Dendritic cell treated with granulocyte-macrophage colony-stimulating factor and Interleukin-4, amounts not matched to agents 40 ng/mL and 50 ng/mL, for 4 days (primary cell): ENCODE measurements around the gene SLC6A11.

Experiments used
- H3K27ac Mint-ChIP-seq: one replicate; pipeline ENCODE4 v1.8.0; 2022; ENCODE audit warnings: mild to moderate bottlenecking, mixed read lengths
- H3K27me3 Mint-ChIP-seq: one replicate; pipeline ENCODE4 v1.8.0; 2022; ENCODE audit warnings: mild to moderate bottlenecking, mixed read lengths
- H3K36me3 Mint-ChIP-seq: one replicate; pipeline ENCODE4 v1.8.0; 2022; ENCODE audit warnings: low read depth, mixed read lengths
- H3K4me1 Mint-ChIP-seq: one replicate; pipeline ENCODE4 v1.8.0; 2022; ENCODE audit warnings: low read depth, mixed read lengths
- H3K4me3 Mint-ChIP-seq: one replicate; pipeline ENCODE4 v1.8.0; 2022; ENCODE audit warnings: mild to moderate bottlenecking, moderate library complexity, mixed read lengths
- H3K9me3 Mint-ChIP-seq: one replicate; pipeline ENCODE4 v1.8.0; 2022; ENCODE audit warnings: mixed read lengths
- intact Hi-C: fragments of 100-400 bp; cut with micrococcal nuclease; formaldehyde crosslinking; loops from one replicate; pipeline ENCODE4 v1.15.0; 2022

Gene SLC6A11

DNA sequence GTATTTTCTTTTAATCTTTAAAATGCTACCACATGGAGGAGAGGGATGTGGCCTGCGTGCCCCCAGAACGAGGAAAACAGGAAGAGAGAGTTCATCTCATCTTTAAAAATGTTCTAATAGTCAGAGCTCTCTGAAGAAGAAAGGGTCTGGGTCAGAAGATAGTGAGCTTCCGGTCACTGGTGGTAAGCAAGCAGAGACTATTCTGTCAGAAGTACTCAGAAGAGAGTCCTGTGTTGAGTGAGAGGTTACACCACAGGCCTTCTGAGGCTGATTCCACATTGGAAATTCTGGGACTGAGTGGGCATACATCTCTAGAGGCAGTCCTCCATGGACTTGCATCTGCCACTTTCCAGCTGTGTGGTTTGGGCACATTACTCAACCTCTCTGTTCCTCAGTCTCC lies 94.3 kb downstream of the SLC6A11 start:
- Mint-ChIP-seq H3K9me3 (peaks cover 35% of the 10 kb centered on the region), H3K27ac (no peak overlapping the region), H3K4me1 (no peaks in the 10 kb centered on the region), H3K4me3 (no peak overlapping the region), H3K36me3 (no peaks in the 10 kb centered on the region), H3K27me3 (peaks cover 3% of the 10 kb centered on the region)
- intact Hi-C loops: no loop called here

DNA sequence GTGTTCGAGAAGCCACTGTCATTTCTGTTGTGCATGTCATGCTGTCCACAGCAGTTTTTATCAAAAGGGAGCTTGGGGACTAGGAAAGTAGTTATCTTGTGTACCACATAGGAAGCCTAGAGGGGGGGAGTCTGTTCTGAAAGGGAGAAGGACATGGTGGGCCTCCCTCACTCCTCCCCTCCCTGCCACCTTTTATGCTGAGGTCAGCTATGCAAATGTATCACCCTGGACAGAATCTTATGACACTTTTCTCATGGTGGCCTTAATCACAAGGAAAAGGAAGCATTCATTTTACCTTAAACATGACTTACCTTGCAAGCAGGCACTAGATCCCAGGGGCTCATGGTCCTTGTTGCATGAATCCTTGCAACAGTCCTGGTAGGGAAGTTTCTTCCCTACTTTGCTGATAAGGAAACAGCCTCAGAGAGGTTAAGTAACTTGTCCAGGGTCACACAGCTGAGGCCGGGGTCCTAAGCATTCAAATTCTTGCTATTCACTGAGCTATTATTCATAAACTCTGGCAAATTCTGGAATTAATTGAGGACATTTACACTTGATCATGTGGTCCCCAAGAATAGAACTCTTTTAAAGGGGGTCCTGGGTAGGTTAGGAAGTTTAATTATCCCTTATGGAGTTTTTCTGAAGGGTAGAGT lies 95.4 kb downstream of the SLC6A11 start:
- Mint-ChIP-seq H3K27ac (no peak overlapping the region), H3K36me3 (no peaks in the 10 kb centered on the region), H3K9me3 (peaks cover 25% of the 10 kb centered on the region), H3K4me1 (no peaks in the 10 kb centered on the region), H3K27me3 (peaks cover 3% of the 10 kb centered on the region), H3K4me3 (no peak overlapping the region)
- intact Hi-C loops: no loop called here

DNA sequence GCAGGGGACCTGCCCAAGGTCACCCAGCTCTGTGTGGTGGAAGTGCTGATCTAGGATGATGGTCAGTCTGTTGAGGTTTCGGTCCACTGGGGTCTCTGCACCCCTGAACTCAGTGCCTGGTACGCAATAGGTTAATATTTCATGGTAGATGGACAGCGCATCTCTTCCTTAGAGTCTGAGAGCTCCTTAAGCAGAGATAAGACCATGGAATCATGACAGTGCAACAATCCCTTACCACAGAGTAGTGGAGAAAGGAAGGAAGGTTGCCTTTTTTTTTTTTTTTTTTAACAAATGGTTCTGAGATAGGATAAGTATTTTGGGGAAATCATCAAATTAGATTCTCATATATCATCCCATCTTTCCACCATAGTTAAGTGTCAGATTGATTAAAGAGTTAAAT lies 96.8 kb downstream of the SLC6A11 start:
- no peak overlapping the region for H3K27ac Mint-ChIP-seq
- H3K36me3 Mint-ChIP-seq: no peaks in the 10 kb centered on the region
- intact Hi-C loops: no loop called here
- no peaks in the 10 kb centered on the region for H3K4me1 Mint-ChIP-seq
- peaks cover 4% of the 10 kb centered on the region for H3K27me3 Mint-ChIP-seq
- H3K4me3 Mint-ChIP-seq: no peak overlapping the region
- peaks cover 12% of the 10 kb centered on the region for H3K9me3 Mint-ChIP-seq

DNA sequence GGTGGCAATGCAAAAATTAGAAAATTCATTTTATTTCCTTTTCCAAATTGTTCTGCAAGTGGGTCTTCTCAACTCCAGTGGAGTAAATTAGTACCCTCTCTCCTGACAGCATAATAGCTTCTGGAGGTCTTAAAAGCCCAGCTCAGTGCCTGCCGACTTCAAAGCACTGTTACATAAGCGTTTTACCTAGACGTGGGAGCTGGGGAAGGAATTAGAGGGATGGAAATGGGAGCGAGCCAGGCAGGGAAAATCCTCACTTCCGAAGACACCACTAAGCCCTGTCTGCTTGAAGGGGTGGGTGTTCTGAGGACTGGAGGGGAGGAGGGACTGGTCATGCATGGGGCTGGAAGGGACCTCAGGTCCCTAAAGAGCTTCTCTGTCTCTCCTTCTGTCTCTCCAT lies 99.3 kb downstream of the SLC6A11 start:
- no peak overlapping the region for H3K4me3 Mint-ChIP-seq
- H3K9me3 Mint-ChIP-seq: no peaks in the 10 kb centered on the region
- no peaks in the 10 kb centered on the region for H3K4me1 Mint-ChIP-seq
- intact Hi-C loops: no loop called here
- H3K36me3 Mint-ChIP-seq: no peaks in the 10 kb centered on the region
- no peak overlapping the region for H3K27ac Mint-ChIP-seq
- peaks cover 8% of the 10 kb centered on the region for H3K27me3 Mint-ChIP-seq

DNA sequence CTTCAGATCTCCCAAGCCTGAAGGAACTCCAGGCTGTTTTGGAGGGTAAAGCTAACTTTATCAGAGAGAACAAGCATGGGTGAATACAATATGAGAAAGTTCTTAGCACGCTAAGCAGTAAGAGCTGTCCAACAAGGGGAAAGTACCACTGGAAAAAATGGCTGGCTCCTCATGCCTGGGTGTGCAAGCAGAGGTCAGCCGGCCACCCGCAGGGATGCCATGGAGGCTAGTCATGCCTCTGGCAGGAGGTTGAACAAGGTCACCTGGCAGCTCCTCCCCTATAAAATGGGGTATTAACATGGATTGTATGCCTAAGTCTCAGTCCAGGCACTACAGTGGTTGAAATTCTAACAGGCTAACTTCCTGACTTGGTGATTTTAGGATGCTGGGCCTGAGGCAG lies 101.1 kb downstream of the SLC6A11 start:
- H3K27me3 Mint-ChIP-seq: peaks cover 14% of the 10 kb centered on the region
- intact Hi-C loops: no loop called here
- H3K27ac Mint-ChIP-seq: no peak overlapping the region
- no peaks in the 10 kb centered on the region for H3K9me3 Mint-ChIP-seq
- no peak overlapping the region for H3K4me3 Mint-ChIP-seq
- H3K4me1 Mint-ChIP-seq: no peaks in the 10 kb centered on the region
- no peaks in the 10 kb centered on the region for H3K36me3 Mint-ChIP-seq

DNA sequence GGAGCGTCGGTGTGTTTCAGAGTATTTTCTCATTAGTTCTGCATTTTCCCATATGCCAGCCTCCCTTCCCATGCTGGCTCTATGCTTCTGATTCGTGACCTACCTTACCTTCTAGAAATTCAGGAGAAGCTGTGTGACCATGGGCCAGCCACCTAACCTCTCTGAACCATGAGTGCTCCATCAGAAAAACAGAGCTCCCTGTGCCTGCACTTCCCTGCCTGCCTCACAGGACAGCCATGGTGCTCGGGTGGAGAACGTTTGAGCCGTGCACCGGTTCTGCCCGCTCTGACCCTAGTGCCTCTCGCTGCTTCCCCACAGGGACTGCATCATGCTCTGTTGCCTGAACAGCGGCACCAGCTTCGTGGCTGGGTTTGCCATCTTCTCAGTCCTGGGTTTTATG lies 102.0 kb downstream of the SLC6A11 start:
- intact Hi-C loops: no loop called here
- Mint-ChIP-seq H3K36me3 (no peaks in the 10 kb centered on the region), H3K27me3 (peaks cover 13% of the 10 kb centered on the region), H3K9me3 (no peaks in the 10 kb centered on the region), H3K4me1 (no peaks in the 10 kb centered on the region), H3K4me3 (no peak overlapping the region), H3K27ac (no peak overlapping the region)

DNA sequence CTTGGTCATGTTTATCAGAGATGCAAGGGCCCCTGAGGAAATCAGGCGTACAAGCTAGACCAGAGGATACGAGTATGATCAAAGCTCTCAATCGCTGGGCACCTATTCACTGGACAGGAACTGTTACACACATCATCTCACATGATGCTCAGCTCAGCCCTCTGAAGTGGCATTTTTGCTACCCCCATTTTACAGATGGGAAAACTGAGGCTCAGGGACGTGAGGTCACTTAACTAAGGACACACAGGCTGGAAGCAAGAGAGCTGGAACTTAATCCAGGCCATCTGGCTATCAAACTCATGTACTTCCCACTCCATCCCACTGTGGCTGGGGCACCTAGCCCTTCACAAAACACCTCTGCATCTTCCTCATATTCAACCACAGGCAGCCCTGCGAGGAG lies 103.6 kb downstream of the SLC6A11 start:
- Mint-ChIP-seq H3K4me3 (no peak overlapping the region), H3K36me3 (no peaks in the 10 kb centered on the region), H3K4me1 (no peaks in the 10 kb centered on the region), H3K27ac (no peak overlapping the region), H3K9me3 (no peaks in the 10 kb centered on the region), H3K27me3 (peaks cover 19% of the 10 kb centered on the region)
- intact Hi-C loops: no loop called here

DNA sequence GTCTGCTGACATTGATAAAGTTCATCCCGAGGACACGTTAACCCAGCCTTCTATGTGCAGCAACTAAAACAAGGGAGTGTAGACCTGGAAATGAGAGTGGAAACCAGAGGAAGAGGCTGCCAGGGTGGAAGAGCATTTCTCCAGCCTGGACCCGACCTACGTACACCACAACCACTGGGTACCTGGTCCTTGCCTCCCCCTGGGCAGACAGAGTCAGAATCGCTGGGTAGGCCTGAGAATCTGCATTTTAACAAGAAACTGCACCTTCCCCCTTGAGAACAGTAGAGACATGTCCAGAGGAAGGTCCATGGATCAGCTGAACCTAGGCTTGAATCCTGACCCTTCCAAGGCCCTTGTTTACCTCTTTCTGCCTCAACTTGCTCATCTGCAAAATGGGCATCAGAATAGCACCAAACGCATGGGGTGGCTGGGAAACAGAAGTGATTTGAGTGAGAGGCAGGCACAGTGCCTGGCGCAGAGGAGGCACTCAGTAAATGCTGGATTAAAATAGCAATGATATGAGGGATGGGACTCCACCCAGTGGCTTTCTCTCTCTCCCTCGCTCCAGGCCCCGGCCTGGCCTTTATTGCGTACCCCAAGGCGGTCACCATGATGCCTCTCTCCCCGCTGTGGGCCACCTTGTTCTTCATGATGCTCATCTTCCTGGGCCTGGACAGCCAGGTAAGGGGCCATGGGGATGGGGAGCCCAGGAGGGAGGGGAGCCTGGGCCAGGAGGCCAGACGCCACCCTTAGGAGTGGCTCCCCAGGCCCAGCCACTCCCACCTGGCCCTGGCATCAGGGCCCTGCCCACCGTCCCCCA lies 109.6 kb downstream of the SLC6A11 start:
- no peaks in the 10 kb centered on the region for H3K9me3 Mint-ChIP-seq
- intact Hi-C loops: no loop called here
- H3K27me3 Mint-ChIP-seq: peaks cover 15% of the 10 kb centered on the region
- no peak overlapping the region for H3K4me3 Mint-ChIP-seq
- H3K27ac Mint-ChIP-seq: no peak overlapping the region
- no peaks in the 10 kb centered on the region for H3K4me1 Mint-ChIP-seq
- no peaks in the 10 kb centered on the region for H3K36me3 Mint-ChIP-seq

DNA sequence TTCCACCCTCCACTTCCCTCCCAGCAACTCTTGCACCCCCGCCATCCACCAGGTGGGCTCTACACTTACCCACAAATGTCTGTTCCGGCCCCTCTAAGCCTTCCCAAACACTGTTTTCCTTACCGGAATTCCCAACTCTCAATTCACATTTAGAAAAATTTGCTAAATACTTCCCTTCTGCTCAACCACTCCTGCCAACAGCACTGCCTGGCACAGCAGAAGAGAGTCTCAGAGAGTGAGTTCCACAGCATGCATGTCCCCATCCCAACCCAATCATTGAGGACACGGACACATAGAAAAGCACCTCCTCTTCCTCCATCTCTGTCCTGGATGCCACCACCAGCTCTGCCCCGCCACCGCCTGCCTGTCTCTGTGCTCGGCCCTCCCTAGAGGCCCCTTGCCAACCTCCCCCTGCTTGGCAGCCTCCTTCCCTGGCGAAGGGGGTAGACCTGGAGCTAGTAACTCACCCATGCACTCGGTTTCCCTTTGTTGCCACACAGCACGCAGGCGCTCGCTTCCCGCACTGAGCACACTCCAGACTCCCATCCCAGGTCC lies 110.3 kb downstream of the SLC6A11 start:
- Mint-ChIP-seq H3K36me3 (no peaks in the 10 kb centered on the region), H3K4me1 (no peaks in the 10 kb centered on the region), H3K27me3 (peaks cover 11% of the 10 kb centered on the region), H3K9me3 (no peaks in the 10 kb centered on the region), H3K4me3 (no peak overlapping the region), H3K27ac (no peak overlapping the region)
- intact Hi-C loops: no loop called here

DNA sequence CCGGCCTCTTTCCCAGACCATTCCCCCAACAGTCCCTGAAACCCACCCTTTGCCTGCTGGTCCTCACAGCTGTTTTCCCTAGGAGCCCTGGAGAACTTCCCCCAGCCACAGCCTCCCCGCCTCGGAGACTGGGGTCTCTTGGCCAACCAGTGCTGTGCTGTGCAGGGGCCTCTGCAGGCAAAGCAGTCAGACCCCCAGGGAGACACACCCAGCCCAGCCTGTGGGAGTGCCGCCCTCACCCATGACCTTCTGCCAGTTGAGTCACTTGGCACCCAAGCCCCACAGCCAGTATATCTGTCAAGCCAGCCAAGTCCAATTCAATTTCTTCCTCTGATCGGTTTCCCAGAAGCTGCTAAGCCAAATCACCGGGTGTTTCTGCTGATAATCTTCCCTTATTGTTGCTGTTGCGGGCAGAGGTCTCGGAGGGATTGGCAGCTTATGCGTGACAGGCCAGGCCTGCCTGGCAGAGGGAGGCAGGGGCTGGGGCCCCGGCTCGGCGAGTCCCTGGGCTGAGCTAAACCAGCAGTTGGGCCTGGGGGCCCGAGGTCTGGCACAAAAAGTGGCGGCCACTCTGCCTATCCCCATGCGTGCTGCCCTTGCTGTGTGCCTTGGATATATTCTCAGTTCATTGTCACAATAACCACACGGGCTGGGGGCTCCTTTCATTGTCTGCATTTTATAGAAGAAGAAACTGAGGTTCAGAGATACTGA lies 110.9 kb downstream of the SLC6A11 start:
- intact Hi-C loops: no loop called here
- no peaks in the 10 kb centered on the region for H3K4me1 Mint-ChIP-seq
- H3K9me3 Mint-ChIP-seq: no peaks in the 10 kb centered on the region
- H3K4me3 Mint-ChIP-seq: no peak overlapping the region
- no peak overlapping the region for H3K27ac Mint-ChIP-seq
- H3K36me3 Mint-ChIP-seq: no peaks in the 10 kb centered on the region
- H3K27me3 Mint-ChIP-seq: peaks cover 9% of the 10 kb centered on the region

DNA sequence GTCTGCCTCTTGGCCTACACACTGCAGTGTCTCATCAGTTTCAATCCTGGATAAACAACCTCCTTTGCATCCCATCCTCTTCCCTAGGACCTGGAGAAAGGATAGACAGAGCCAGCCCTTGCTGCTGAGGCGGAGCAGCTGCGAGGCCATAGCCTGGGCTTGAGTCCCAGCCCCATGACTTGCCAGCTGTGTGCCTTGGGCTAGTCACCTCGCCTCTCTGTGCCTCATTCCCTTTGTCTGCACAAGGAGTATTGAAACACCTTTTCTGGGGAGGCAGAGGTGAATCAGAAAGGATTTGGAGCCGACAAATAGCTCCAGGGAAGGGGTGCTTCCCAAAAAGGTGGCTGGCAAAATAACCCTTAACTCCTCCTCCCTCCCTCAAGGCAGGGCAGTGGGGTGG lies 111.5 kb downstream of the SLC6A11 start:
- H3K9me3 Mint-ChIP-seq: no peaks in the 10 kb centered on the region
- H3K36me3 Mint-ChIP-seq: no peaks in the 10 kb centered on the region
- peaks cover 8% of the 10 kb centered on the region for H3K27me3 Mint-ChIP-seq
- no peaks in the 10 kb centered on the region for H3K4me1 Mint-ChIP-seq
- H3K27ac Mint-ChIP-seq: no peak overlapping the region
- H3K4me3 Mint-ChIP-seq: no peak overlapping the region
- intact Hi-C loops: no loop called here

DNA sequence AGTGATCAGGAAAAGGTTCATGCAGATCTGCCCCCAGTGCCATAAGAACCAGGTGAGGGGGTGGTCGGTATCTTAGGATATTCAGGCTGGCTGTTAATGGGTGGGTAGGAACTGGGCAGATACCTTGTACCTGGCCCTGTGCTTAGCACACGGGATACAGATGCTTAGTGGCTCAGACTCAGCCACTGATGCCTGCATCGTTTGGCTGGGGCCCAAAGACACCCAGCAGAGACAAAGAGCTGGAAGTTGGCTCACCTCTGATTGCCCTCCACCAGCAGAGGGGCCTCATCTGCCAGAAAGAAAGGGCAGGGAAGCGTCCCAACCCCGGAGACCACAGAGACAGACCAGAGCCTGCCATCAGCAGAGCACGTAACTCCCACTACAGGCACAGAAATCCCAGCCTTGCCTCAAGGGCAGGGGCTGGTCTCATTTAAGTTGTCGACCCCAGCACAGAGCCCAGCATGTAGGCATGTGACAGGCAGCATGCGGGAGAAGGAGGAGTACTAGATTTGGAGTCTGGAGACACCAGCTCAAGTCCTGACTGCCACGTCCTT lies 112.5 kb downstream of the SLC6A11 start:
- Mint-ChIP-seq H3K4me1 (no peaks in the 10 kb centered on the region), H3K9me3 (no peaks in the 10 kb centered on the region), H3K4me3 (no peak overlapping the region), H3K27ac (no peak overlapping the region), H3K36me3 (no peaks in the 10 kb centered on the region), H3K27me3 (peaks cover 8% of the 10 kb centered on the region)
- intact Hi-C loops: no loop called here

DNA sequence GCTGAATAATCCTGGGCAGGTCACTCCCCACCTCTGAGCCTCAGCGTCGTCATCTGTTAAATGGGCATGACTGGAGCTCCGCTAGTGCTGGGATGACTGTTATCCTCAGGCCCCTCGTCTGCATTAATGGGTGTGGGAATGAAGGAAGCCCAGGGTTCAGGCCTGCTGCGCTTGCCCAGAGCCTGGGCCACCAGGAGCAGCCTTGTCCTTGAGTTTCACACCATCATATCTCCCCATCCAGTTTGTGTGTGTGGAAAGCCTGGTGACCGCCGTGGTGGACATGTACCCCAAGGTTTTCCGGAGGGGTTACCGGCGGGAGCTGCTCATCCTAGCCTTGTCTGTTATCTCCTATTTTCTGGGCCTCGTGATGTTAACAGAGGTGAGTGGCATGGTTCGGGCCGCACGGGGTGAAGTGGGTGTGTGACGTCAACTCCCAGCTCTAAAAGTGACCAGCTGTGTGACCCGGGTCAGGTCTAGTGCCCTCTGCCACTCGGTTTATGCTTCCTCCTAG lies 113.0 kb downstream of the SLC6A11 start:
- intact Hi-C loops: no loop called here
- Mint-ChIP-seq H3K4me1 (no peaks in the 10 kb centered on the region), H3K9me3 (no peaks in the 10 kb centered on the region), H3K36me3 (no peaks in the 10 kb centered on the region), H3K27ac (no peak overlapping the region), H3K4me3 (no peak overlapping the region), H3K27me3 (peaks cover 6% of the 10 kb centered on the region)
